H9 (cell line): Measurements from ENCODE around the gene LRRC63. TPM values are rescaled to one million over a fixed set of nuclear protein-coding genes. Genes with fewer than 3 reads are reported as not detected.

Experiments used
- DNase-seq: peaks from one replicate; pipeline ENCODE4 v3.0.0-alpha.2; 2017
- H2AFZ ChIP-seq: one replicate; pipeline ENCODE4 v1.6.1; 2013; ENCODE audit warnings: mild to moderate bottlenecking, low read length, control low read depth, moderate library complexity
- H2AK5ac ChIP-seq: 2 replicates; pipeline ENCODE4 v1.6.1; 2013; ENCODE audit warnings: low read length, control low read depth, mixed read lengths; ENCODE audit not compliant: insufficient read length
- H2BK120ac ChIP-seq: one replicate; pipeline ENCODE4 v1.6.1; 2013; ENCODE audit warnings: low read depth, mild to moderate bottlenecking, low read length, control low read depth, inconsistent platforms; ENCODE audit not compliant: poor library complexity, severe bottlenecking
- H2BK12ac ChIP-seq: 2 replicates; pipeline ENCODE4 v1.6.1; 2013; ENCODE audit warnings: low read length, control low read depth, mixed read lengths, low read depth; ENCODE audit not compliant: insufficient read length
- H2BK15ac ChIP-seq: 2 replicates; pipeline ENCODE4 v1.6.1; 2013; ENCODE audit warnings: low read depth, low read length, control low read depth
- H2BK20ac ChIP-seq: one replicate; pipeline ENCODE4 v1.6.1; 2013; ENCODE audit warnings: low read depth, mild to moderate bottlenecking, low read length, control low read depth, inconsistent platforms; ENCODE audit not compliant: poor library complexity, severe bottlenecking
- H2BK5ac ChIP-seq: 2 replicates; pipeline ENCODE4 v1.6.1; 2013; ENCODE audit warnings: low read length, control low read depth, mixed read lengths; ENCODE audit not compliant: insufficient read length
- H3K14ac ChIP-seq: 2 replicates; pipeline ENCODE4 v1.6.1; 2013; ENCODE audit warnings: low read length, control low read depth; ENCODE audit not compliant: insufficient read depth
- H3K18ac ChIP-seq: 2 replicates; pipeline ENCODE4 v1.6.1; 2013; ENCODE audit warnings: low read depth, mild to moderate bottlenecking, mixed read lengths, low read length, control low read depth; ENCODE audit not compliant: insufficient read length
- H3K23ac ChIP-seq: 2 replicates; pipeline ENCODE4 v1.6.1; 2013; ENCODE audit warnings: low read length, control low read depth, mixed read lengths, low read depth; ENCODE audit not compliant: insufficient read length
- H3K23me2 ChIP-seq: 2 replicates; pipeline ENCODE4 v1.6.1; 2013; ENCODE audit warnings: low read depth, mild to moderate bottlenecking, mixed read lengths, low read length, control low read depth; ENCODE audit not compliant: insufficient read length, poor library complexity, severe bottlenecking
- H3K27ac ChIP-seq: 2 replicates; pipeline ENCODE4 v1.5.1; 2013; ENCODE audit warnings: low read length, control low read depth, mixed read lengths, low read depth; ENCODE audit not compliant: insufficient read length
- H3K27me3 ChIP-seq: 2 replicates; pipeline ENCODE4 v1.6.1; 2013; ENCODE audit warnings: low read length, control low read depth, inconsistent platforms; ENCODE audit not compliant: insufficient read depth
- H3K4ac ChIP-seq: 2 replicates; pipeline ENCODE4 v1.6.1; 2013; ENCODE audit warnings: low read depth, mild to moderate bottlenecking, control low read depth, inconsistent platforms, low read length, moderate library complexity
- H3K4me1 ChIP-seq: 2 replicates; pipeline ENCODE4 v1.6.1; 2013; ENCODE audit warnings: low read length, control low read depth, inconsistent platforms; ENCODE audit not compliant: insufficient read depth
- H3K4me2 ChIP-seq: 2 replicates; pipeline ENCODE4 v1.6.1; 2013; ENCODE audit warnings: low read length, control low read depth, mixed read lengths; ENCODE audit not compliant: insufficient read length, insufficient read depth
- H3K56ac ChIP-seq: 2 replicates; pipeline ENCODE4 v1.6.1; 2013; ENCODE audit warnings: low read depth, mild to moderate bottlenecking, mixed read lengths, low read length, control low read depth; ENCODE audit not compliant: insufficient read length
- H3K79me1 ChIP-seq: 2 replicates; pipeline ENCODE4 v1.6.1; 2013; ENCODE audit warnings: low read depth, mild to moderate bottlenecking, moderate library complexity, low read length, control low read depth, inconsistent platforms; ENCODE audit not compliant: insufficient read depth, poor library complexity, severe bottlenecking
- H3K79me2 ChIP-seq: 2 replicates; pipeline ENCODE4 v1.6.1; 2013; ENCODE audit warnings: low read length, control low read depth, inconsistent platforms; ENCODE audit not compliant: insufficient read depth
- H3K9ac ChIP-seq: 2 replicates; pipeline ENCODE4 v1.6.1; 2013; ENCODE audit warnings: low read length, control low read depth, mixed read lengths; ENCODE audit not compliant: insufficient read length; ENCODE audit errors: extremely low read depth
- H3K9me3 ChIP-seq: one replicate; pipeline ENCODE4 v1.6.1; 2013; ENCODE audit warnings: low read depth, low read length, inconsistent platforms; ENCODE audit not compliant: control insufficient read depth
- H3T11ph ChIP-seq: one replicate; pipeline ENCODE4 v1.6.1; 2013; ENCODE audit warnings: mild to moderate bottlenecking, low read length, control low read depth, inconsistent platforms
- H4K20me1 ChIP-seq: one replicate; pipeline ENCODE4 v1.6.1; 2013; ENCODE audit not compliant: control insufficient read depth, insufficient read length, insufficient read depth
- H4K5ac ChIP-seq: 2 replicates; pipeline ENCODE4 v1.6.1; 2013; ENCODE audit warnings: low read depth, mild to moderate bottlenecking, mixed read lengths, low read length, control low read depth; ENCODE audit not compliant: insufficient read length
- H4K8ac ChIP-seq: replicated peaks from 2 replicates; pipeline ENCODE4 v1.6.1; 2013; ENCODE audit warnings: low read length, control low read depth, mixed read lengths, low read depth; ENCODE audit not compliant: insufficient read length
- H4K91ac ChIP-seq: 2 replicates; pipeline ENCODE4 v1.6.1; 2013; ENCODE audit warnings: low read depth, mild to moderate bottlenecking, moderate library complexity, mixed read lengths, low read length, control low read depth; ENCODE audit not compliant: insufficient read length
- H3K27ac Mint-ChIP-seq, 3 experiments: 2 replicates in 2 of 3; 3 replicates in 1 of 3; pipeline ENCODE4 v1.8.0; 2020 to 2021; ENCODE audit warnings: mixed read lengths in 3 of 3, mild to moderate bottlenecking in 1 of 3, moderate library complexity in 1 of 3
- H3K27me3 Mint-ChIP-seq: 2 replicates; pipeline ENCODE4 v1.8.0; 2021; ENCODE audit warnings: low read depth, mild to moderate bottlenecking, moderate library complexity, mixed read lengths
- H3K36me3 Mint-ChIP-seq, 3 experiments: 2 replicates in 2 of 3; 3 replicates in 1 of 3; pipeline ENCODE4 v1.8.0; 2020 to 2021; ENCODE audit warnings: low read depth in 3 of 3, mixed read lengths in 3 of 3; ENCODE audit not compliant: insufficient read depth in 1 of 3
- H3K4me1 Mint-ChIP-seq, 2 experiments: 2 replicates each; pipeline ENCODE4 v1.8.0; 2020; ENCODE audit warnings: mixed read lengths in 2 of 2
- H3K4me3 Mint-ChIP-seq, 2 experiments: 2 replicates in 1 of 2; 3 replicates in 1 of 2; pipeline ENCODE4 v1.8.0; 2020 to 2021; ENCODE audit warnings: mild to moderate bottlenecking in 2 of 2, mixed read lengths in 2 of 2, moderate library complexity in 1 of 2
- H3K9me3 Mint-ChIP-seq, 2 experiments: 2 replicates in 1 of 2; 3 replicates in 1 of 2; pipeline ENCODE4 v1.8.0; 2020; ENCODE audit warnings: mild to moderate bottlenecking in 2 of 2, mixed read lengths in 2 of 2, moderate library complexity in 1 of 2
- WGBS: extraction: QIAGEN DNeasy Blood & Tissue Kit; methylation state at CpG from one replicate; pipeline ENCODE4 v1.1.7; 2013; ENCODE audit warnings: missing lambda C conversion rate, low lambda C conversion rate, mixed read lengths; ENCODE audit not compliant: insufficient read length; ENCODE audit errors: extremely low coverage; 5-methylcytosine and 5-hydroxymethylcytosine counted together
- total RNA-seq: library from RNA; stranded (reverse); gene quantifications from 2 replicates; pipeline ENCODE4 v1.2.1, GENCODE V29; 2021
- TF ChIP-seq, protein P1 (sequence below): fragments of 200-600 bp; sonication (generic); conservative IDR thresholded peaks from 3 replicates; pipeline ENCODE4 v1.8.0; 2021; ENCODE audit warnings: antibody characterized with exemption, mild to moderate bottlenecking

The LRRC63 gene
- total RNA-seq, 1 experiment from 2014 or later = not detected

DNA sequence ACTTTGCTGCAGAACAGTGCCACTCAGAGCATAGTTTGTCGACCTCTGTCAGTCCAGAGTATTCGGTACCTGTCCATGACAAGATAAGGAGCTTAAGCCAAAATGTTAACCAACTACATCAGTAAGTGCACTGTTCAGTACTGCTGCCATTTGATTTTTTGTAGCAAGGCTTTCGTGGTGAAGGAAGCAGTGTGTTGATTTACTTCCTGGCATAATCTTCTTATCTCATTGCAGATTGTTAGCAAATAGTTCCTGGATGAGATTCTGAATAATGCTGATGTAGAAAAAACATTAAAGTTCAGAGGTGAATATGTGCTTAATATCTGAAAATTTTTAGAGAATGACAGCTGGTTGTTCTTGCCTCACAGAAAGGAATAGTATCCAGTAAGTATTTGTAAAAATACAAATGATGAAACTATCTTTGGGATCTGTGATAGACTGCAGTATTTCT is 85.7 kb downstream of the LRRC63 start:
- H3K27ac ChIP-seq = no peak overlapping the region
- no peak overlapping the region for H3T11ph ChIP-seq
- H4K8ac ChIP-seq = no peak overlapping the region
- H3K56ac ChIP-seq = no peak overlapping the region
- no peak overlapping the region for H4K5ac ChIP-seq
- no peak overlapping the region for H2BK15ac ChIP-seq
- H3K27ac Mint-ChIP-seq = no peak overlapping the region
- no peaks in the 10 kb centered on the region; the same call in 1 of the 2 replicates for H3K4me1 ChIP-seq
- no peaks in the 10 kb centered on the region for H3K79me2 ChIP-seq
- no peaks in the 10 kb centered on the region for H3K79me1 ChIP-seq
- H3K9me3 ChIP-seq = no peaks in the 10 kb centered on the region
- H2BK120ac ChIP-seq = no peak overlapping the region
- H3K4me3 Mint-ChIP-seq = no peak overlapping the region
- H3K27me3 ChIP-seq = no peaks in the 10 kb centered on the region
- peaks cover 3 to 10% of the 10 kb centered on the region in 2 experiments; a peak in 3 of 5 replicates for H3K9me3 Mint-ChIP-seq
- H2AK5ac ChIP-seq = no peak overlapping the region
- H3K14ac ChIP-seq = no peak overlapping the region
- no peak overlapping the region for H3K9ac ChIP-seq
- no peak for DNase-seq
- peaks cover 1% of the 10 kb centered on the region for H3K27me3 Mint-ChIP-seq
- no peak overlapping the region for H3K4ac ChIP-seq
- H3K18ac ChIP-seq = no peak overlapping the region
- H2BK5ac ChIP-seq = no peak overlapping the region
- H2BK12ac ChIP-seq = no peak overlapping the region
- no peaks in the 10 kb centered on the region for H3K23me2 ChIP-seq
- H3K4me2 ChIP-seq = no peak overlapping the region
- peaks cover 10% of the 10 kb centered on the region in 2 experiments for H3K4me1 Mint-ChIP-seq
- WGBS = no CpG with 5 or more reads among the region's 3 CpGs
- no peaks in the 10 kb centered on the region for H4K20me1 ChIP-seq
- peaks cover 0 to 5% (median 0%) of the 10 kb centered on the region in 3 experiments; a peak in 3 of 7 replicates for H3K36me3 Mint-ChIP-seq
- no peak overlapping the region for H2AFZ ChIP-seq
- TF ChIP-seq, protein P1, sequence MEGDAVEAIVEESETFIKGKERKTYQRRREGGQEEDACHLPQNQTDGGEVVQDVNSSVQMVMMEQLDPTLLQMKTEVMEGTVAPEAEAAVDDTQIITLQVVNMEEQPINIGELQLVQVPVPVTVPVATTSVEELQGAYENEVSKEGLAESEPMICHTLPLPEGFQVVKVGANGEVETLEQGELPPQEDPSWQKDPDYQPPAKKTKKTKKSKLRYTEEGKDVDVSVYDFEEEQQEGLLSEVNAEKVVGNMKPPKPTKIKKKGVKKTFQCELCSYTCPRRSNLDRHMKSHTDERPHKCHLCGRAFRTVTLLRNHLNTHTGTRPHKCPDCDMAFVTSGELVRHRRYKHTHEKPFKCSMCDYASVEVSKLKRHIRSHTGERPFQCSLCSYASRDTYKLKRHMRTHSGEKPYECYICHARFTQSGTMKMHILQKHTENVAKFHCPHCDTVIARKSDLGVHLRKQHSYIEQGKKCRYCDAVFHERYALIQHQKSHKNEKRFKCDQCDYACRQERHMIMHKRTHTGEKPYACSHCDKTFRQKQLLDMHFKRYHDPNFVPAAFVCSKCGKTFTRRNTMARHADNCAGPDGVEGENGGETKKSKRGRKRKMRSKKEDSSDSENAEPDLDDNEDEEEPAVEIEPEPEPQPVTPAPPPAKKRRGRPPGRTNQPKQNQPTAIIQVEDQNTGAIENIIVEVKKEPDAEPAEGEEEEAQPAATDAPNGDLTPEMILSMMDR = no peak
- no peak overlapping the region for H2BK20ac ChIP-seq
- H4K91ac ChIP-seq = no peak overlapping the region
- H3K23ac ChIP-seq = no peak overlapping the region
